ENCODE data around the gene DPH3.

GRCh38 chr3:16308727-16309126, 44.0 kb upstream of the DPH3 start:
- no peak for TF ChIP-seq SIN3A (IDR thresholded peaks at IDR 0.05; ENCODE audit: borderline replicate concordance, low read depth, low read length)
- no peak for TF ChIP-seq CTCF (IDR thresholded peaks at IDR 0.05)
- TF ChIP-seq RAD21 (IDR thresholded peaks at IDR 0.05; ENCODE audit: low read length), result no peak
- no peak for TF ChIP-seq MAX (IDR thresholded peaks at IDR 0.05; ENCODE audit: low read depth)
- no peak for TF ChIP-seq EP300 (IDR thresholded peaks at IDR 0.05; ENCODE audit: borderline replicate concordance in 1 of 2, low read depth in 1 of 2, low read length in 1 of 2)
- TF ChIP-seq EZH2phosphoT487 (IDR thresholded peaks at IDR 0.05; ENCODE audit: borderline replicate concordance, low read depth), result no peak
- TF ChIP-seq ZBTB33 (IDR thresholded peaks at IDR 0.05; ENCODE audit: borderline replicate concordance, low read depth), result no peak

Data from SK-N-SH (cell line).